ENCODE data around the gene SENP6. TPM values are rescaled to one million over a fixed set of nuclear protein-coding genes. Genes with fewer than 3 reads are reported as not detected.

SENP6 gene
- polyA plus RNA-seq, 10 donors, result 56.7 to 100 (median 78.0) TPM

- no peak for DNase-seq
Observed at GRCh38 chr6:75745404-75745803, 143.7 kb downstream of the SENP6 start.

- DNase-seq, result no peak
Observed at GRCh38 chr6:75746221-75746620, 144.5 kb downstream of the SENP6 start.

- no peak for DNase-seq
Observed at GRCh38 chr6:75747152-75747992, 145.7 kb downstream of the SENP6 start.

GRCh38 chr6:75748003-75748742 is 146.5 kb downstream of the SENP6 start:
- no peak for DNase-seq

GRCh38 chr6:75748743-75749538 is 147.3 kb downstream of the SENP6 start, which contains the start of gene MYO6:
MYO6 (plus strand) TSS chr6:75749239; CDS start chr6:75817548, 68,309 bp downstream.
- DNase-seq, result peak; percentile 59 to 90 (median 77)

- no peak for DNase-seq
Observed at GRCh38 chr6:75751443-75751842, 149.8 kb downstream of the SENP6 start.

- DNase-seq, result no peak
Observed at GRCh38 chr6:75752365-75752764, 150.7 kb downstream of the SENP6 start.

- DNase-seq, result no peak
Observed at GRCh38 chr6:75755704-75756103, 154.0 kb downstream of the SENP6 start.

- no peak for DNase-seq
Observed at GRCh38 chr6:75757295-75757694, 155.6 kb downstream of the SENP6 start.

GRCh38 chr6:75758061-75758460 is 156.4 kb downstream of the SENP6 start:
- no peak for DNase-seq

- no peak for DNase-seq
Observed at GRCh38 chr6:75759207-75759606, 157.5 kb downstream of the SENP6 start.

GRCh38 chr6:75760320-75760719 is 158.6 kb downstream of the SENP6 start:
- no peak for DNase-seq

GRCh38 chr6:75761489-75761888 is 159.8 kb downstream of the SENP6 start:
- no peak for DNase-seq

- DNase-seq, result no peak
Observed at GRCh38 chr6:75762063-75762462, 160.4 kb downstream of the SENP6 start.

GRCh38 chr6:75766387-75766786 is 164.7 kb downstream of the SENP6 start:
- DNase-seq, result no peak

Other genes starting within 250 kb of the SENP6 start
- 10 to 100 TPM; 25.2 to 64.5 (median 47.6) TPM for gene FILIP1, start 108.1 kb upstream of the SENP6 start, polyA plus RNA-seq (ENCODE audit: insufficient read length in 10 of 10)
- 10 to 100 TPM in 1 of 10 donors, 1 to 10 TPM in 9; 5.9 to 10.4 (median 8.0) TPM for gene MYO6, start 147.4 kb downstream of the SENP6 start, polyA plus RNA-seq (ENCODE audit: insufficient read length in 10 of 10)